Trophoblast cell (in vitro differentiated cells and primary cell): ENCODE results near the gene CMTM6.
A peak's percentile ranks its signal among the peaks of the same experiment; 100 is the strongest.

Experiments used
- DNase-seq, 2 donors: peaks; one replicate each; pipeline ENCODE4 v3.0.0-alpha.2; 2016
- H2AFZ ChIP-seq: 2 replicates; pipeline ENCODE4 v1.6.1; 2013; ENCODE audit warnings: low read length, moderate library complexity, mild to moderate bottlenecking; ENCODE audit not compliant: insufficient read depth, poor library complexity
- H2AK5ac ChIP-seq: 2 replicates; pipeline ENCODE4 v1.6.1; 2013; ENCODE audit warnings: mild to moderate bottlenecking, low read length
- H2BK120ac ChIP-seq: 2 replicates; pipeline ENCODE4 v1.6.1; 2013; ENCODE audit warnings: low read length, mild to moderate bottlenecking, moderate library complexity; ENCODE audit not compliant: insufficient read depth, poor library complexity
- H2BK12ac ChIP-seq: 2 replicates; pipeline ENCODE4 v1.6.1; 2013; ENCODE audit warnings: mild to moderate bottlenecking, low read length, moderate library complexity
- H2BK5ac ChIP-seq: 2 replicates; pipeline ENCODE4 v1.6.1; 2013; ENCODE audit warnings: low read length, low read depth, moderate library complexity, mild to moderate bottlenecking; ENCODE audit not compliant: poor library complexity
- H3K14ac ChIP-seq: 2 replicates; pipeline ENCODE4 v1.6.1; 2013; ENCODE audit warnings: mild to moderate bottlenecking, low read length
- H3K18ac ChIP-seq: 2 replicates; pipeline ENCODE4 v1.6.1; 2013; ENCODE audit warnings: mild to moderate bottlenecking, low read length
- H3K23ac ChIP-seq: 2 replicates; pipeline ENCODE4 v1.6.1; 2013; ENCODE audit warnings: low read length
- H3K27ac ChIP-seq: 2 replicates; pipeline ENCODE4 v1.5.1; 2013; ENCODE audit warnings: low read depth, mild to moderate bottlenecking, inconsistent platforms, low read length, moderate library complexity
- H3K27me3 ChIP-seq: 2 replicates; pipeline ENCODE4 v1.6.1; 2013; ENCODE audit warnings: inconsistent platforms, mild to moderate bottlenecking, low read length, moderate library complexity; ENCODE audit not compliant: insufficient read depth
- H3K36me3 ChIP-seq, 2 experiments: 1 replicate in 1 of 2; 2 replicates in 1 of 2; pipeline ENCODE4 v1.6.1; 2013; ENCODE audit warnings: low read length in 2 of 2, mild to moderate bottlenecking in 2 of 2, moderate library complexity in 1 of 2; ENCODE audit not compliant: insufficient read depth in 2 of 2, control insufficient read depth in 1 of 2
- H3K4ac ChIP-seq: 2 replicates; pipeline ENCODE4 v1.6.1; 2013; ENCODE audit warnings: low read depth, mild to moderate bottlenecking, low read length, moderate library complexity
- H3K4me1 ChIP-seq, 2 experiments: 1 replicate in 1 of 2; 2 replicates in 1 of 2; pipeline ENCODE4 v1.6.1; 2013; ENCODE audit warnings: low read length in 2 of 2, mild to moderate bottlenecking in 2 of 2, moderate library complexity in 1 of 2; ENCODE audit not compliant: insufficient read depth in 2 of 2, control insufficient read depth in 1 of 2
- H3K4me2 ChIP-seq: 2 replicates; pipeline ENCODE4 v1.6.1; 2013; ENCODE audit warnings: inconsistent platforms, mild to moderate bottlenecking, low read length, moderate library complexity
- H3K4me3 ChIP-seq: 2 replicates; pipeline ENCODE4 v1.5.1; 2013; ENCODE audit warnings: mild to moderate bottlenecking, low read depth, low read length, inconsistent platforms
- H3K79me1 ChIP-seq: one replicate; pipeline ENCODE4 v1.6.1; 2013; ENCODE audit warnings: low read length
- H3K79me2 ChIP-seq: 2 replicates; pipeline ENCODE4 v1.6.1; 2013; ENCODE audit warnings: low read length, mild to moderate bottlenecking; ENCODE audit not compliant: control insufficient read depth, insufficient read depth, poor library complexity
- H3K9ac ChIP-seq: 2 replicates; pipeline ENCODE4 v1.6.1; 2013; ENCODE audit warnings: mild to moderate bottlenecking, low read length
- H3K9me3 ChIP-seq: 2 replicates; pipeline ENCODE4 v1.6.1; 2013; ENCODE audit warnings: low read depth, mild to moderate bottlenecking, control low read depth, inconsistent platforms, low read length; ENCODE audit not compliant: insufficient read depth
- H4K12ac ChIP-seq: 2 replicates; pipeline ENCODE4 v1.6.1; 2013; ENCODE audit warnings: low read depth, mild to moderate bottlenecking, low read length, moderate library complexity
- H4K8ac ChIP-seq: 2 replicates; pipeline ENCODE4 v1.6.1; 2013; ENCODE audit warnings: low read depth, mild to moderate bottlenecking, low read length, moderate library complexity
- H4K91ac ChIP-seq: one replicate; pipeline ENCODE4 v1.6.1; 2013; ENCODE audit warnings: low read depth, mild to moderate bottlenecking, low read length, moderate library complexity
- WGBS: extraction: QIAGEN DNeasy Blood & Tissue Kit; methylation state at CpG from one replicate; pipeline ENCODE4 v1.1.7; 2013; ENCODE audit warnings: missing lambda C conversion rate; ENCODE audit not compliant: insufficient read length, insufficient coverage; ENCODE audit errors: extremely low coverage; 5-methylcytosine and 5-hydroxymethylcytosine counted together

CMTM6 gene

GRCh38 chr3:32545305-32545704 is 42.7 kb upstream of the CMTM6 start:
- Histone ChIP-seq H3K27me3 (no peaks in the 10 kb centered on the region), H2BK120ac (no peak overlapping the region), H2AFZ (no peak overlapping the region), H3K14ac (no peak overlapping the region), H3K18ac (no peak overlapping the region), H3K4ac (no peak overlapping the region), H3K36me3 (no peaks in the 10 kb centered on the region), H3K4me2 (no peak overlapping the region), H3K4me3 (no peak overlapping the region), H3K4me1 (peaks cover 0 to 2% of the 10 kb centered on the region in 2 experiments), H3K9me3 (no peaks in the 10 kb centered on the region), H3K27ac (no peak overlapping the region), H2AK5ac (no peak overlapping the region), H3K79me2 (no peaks in the 10 kb centered on the region), H4K91ac (no peak overlapping the region), H3K79me1 (no peaks in the 10 kb centered on the region), H3K23ac (no peak overlapping the region), H2BK12ac (no peak overlapping the region), H4K8ac (no peak overlapping the region), H2BK5ac (no peak overlapping the region), H4K12ac (no peak overlapping the region), H3K9ac (no peak overlapping the region)
- no peak for DNase-seq

- Histone ChIP-seq H3K27ac (no peak overlapping the region), H3K36me3 (peaks cover 0 to under 1% of the 10 kb centered on the region in 2 experiments), H3K27me3 (no peaks in the 10 kb centered on the region), H3K79me1 (no peaks in the 10 kb centered on the region), H3K4ac (no peak overlapping the region), H2AFZ (no peak overlapping the region), H2BK12ac (no peak overlapping the region), H4K12ac (no peak overlapping the region), H3K18ac (no peak overlapping the region), H3K4me3 (no peak overlapping the region), H4K91ac (no peak overlapping the region), H3K23ac (no peak overlapping the region), H2BK120ac (no peak overlapping the region), H3K79me2 (no peaks in the 10 kb centered on the region), H4K8ac (no peak overlapping the region), H2BK5ac (no peak overlapping the region), H3K4me2 (no peak overlapping the region), H3K4me1 (peaks cover 0 to 2% of the 10 kb centered on the region in 2 experiments), H3K14ac (no peak overlapping the region), H3K9me3 (no peaks in the 10 kb centered on the region), H3K9ac (no peak overlapping the region), H2AK5ac (no peak overlapping the region)
- DNase-seq, result peak in 1 of 2 donors; percentile 71
- no CpG with 5 or more reads among the region's 2 CpGs for WGBS
These were observed 42.2 kb upstream of the CMTM6 start for GRCh38 chr3:32544894-32545293.

- Histone ChIP-seq H3K9me3 (no peaks in the 10 kb centered on the region), H3K4ac (no peak overlapping the region), H4K91ac (no peak overlapping the region), H3K9ac (no peak overlapping the region), H2AK5ac (no peak overlapping the region), H3K27ac (no peak overlapping the region), H2BK12ac (no peak overlapping the region), H3K79me2 (no peaks in the 10 kb centered on the region), H3K4me1 (peaks cover 0 to 2% of the 10 kb centered on the region in 2 experiments), H3K4me3 (no peak overlapping the region), H3K79me1 (no peaks in the 10 kb centered on the region), H3K23ac (no peak overlapping the region), H2BK5ac (no peak overlapping the region), H4K8ac (no peak overlapping the region), H3K36me3 (peaks cover 0 to 3% of the 10 kb centered on the region in 2 experiments), H3K27me3 (no peaks in the 10 kb centered on the region), H3K14ac (no peak overlapping the region), H4K12ac (no peak overlapping the region), H3K4me2 (no peak overlapping the region), H2BK120ac (no peak overlapping the region), H3K18ac (no peak overlapping the region), H2AFZ (no peak overlapping the region)
- no CpG with 5 or more reads among the region's 2 CpGs for WGBS
- no peak for DNase-seq
These were observed 40.2 kb upstream of the CMTM6 start for GRCh38 chr3:32542807-32543206.

- Histone ChIP-seq H3K27ac (no peak overlapping the region), H4K12ac (no peak overlapping the region), H2BK5ac (no peak overlapping the region), H3K14ac (no peak overlapping the region), H2BK12ac (no peak overlapping the region), H3K79me2 (no peaks in the 10 kb centered on the region), H3K9ac (no peak overlapping the region), H2AFZ (no peak overlapping the region), H3K4me1 (peaks cover 0 to 2% of the 10 kb centered on the region in 2 experiments), H3K9me3 (no peaks in the 10 kb centered on the region), H3K36me3 (peaks cover 0 to 3% of the 10 kb centered on the region in 2 experiments), H3K23ac (no peak overlapping the region), H3K79me1 (no peaks in the 10 kb centered on the region), H3K4me3 (no peak overlapping the region), H4K91ac (no peak overlapping the region), H4K8ac (no peak overlapping the region), H3K18ac (no peak overlapping the region), H2BK120ac (no peak overlapping the region), H2AK5ac (no peak overlapping the region), H3K27me3 (no peaks in the 10 kb centered on the region), H3K4me2 (no peak overlapping the region), H3K4ac (no peak overlapping the region)
- no peak for DNase-seq
- WGBS, result no CpG with 5 or more reads among the region's 4 CpGs
These were observed 38.2 kb upstream of the CMTM6 start for GRCh38 chr3:32540899-32541298.
